ENCODE results near the gene NEMP1.

- no peak for TF ChIP-seq GATA2 (IDR thresholded peaks at IDR 0.05; ENCODE audit: low read depth, low read length)
- TF ChIP-seq GATA3 (IDR thresholded peaks at IDR 0.05; ENCODE audit: low read depth, low read length): no peak
Observed at GRCh38 chr12:57103856-57104255, 25.3 kb upstream of the NEMP1 start.
